A549 (cell line): ENCODE data around the gene HOATZ. TPM values are rescaled to one million over a fixed set of nuclear protein-coding genes. Genes with fewer than 3 reads are reported as not detected.

Experiments
- ATAC-seq, 2 experiments: fragments of 200-7000 bp in 1 of 2; fragments of >200 bp in 1 of 2; cut with Nextera tagmentation in 1 of 2; cut with Tn5 transposase in 1 of 2; 3 replicates each; pipeline versions ENCODE4 v1.8.0 to v1.9.1; 2018 to 2020; ENCODE audit warnings: mild to moderate bottlenecking in 1 of 2, moderate library complexity in 1 of 2
- CTCF ChIA-PET: fragments of 300-600 bp; sonication (Branson Sonifier 250); formaldehyde crosslinking; extraction: SDS; loops from one replicate; lab custom pipeline; 2021; ENCODE audit warnings: antibody characterized with exemption, inconsistent platforms; lab: Yijun Ruan, JAX
- POLR2A ChIA-PET: fragments of 350-600 bp; formaldehyde crosslinking; extraction: SDS; loops from one replicate; lab custom pipeline; 2021; ENCODE audit warnings: antibody characterized with exemption, inconsistent platforms; lab: Yijun Ruan, JAX
- DNase-seq, 2 experiments: peaks; one replicate each; pipeline versions ENCODE4 v3.0.0 to v3.0.0-alpha.2; 2011 to 2016; ENCODE audit warnings: low read depth in 1 of 2, low spot score in 1 of 2
- FAIRE-seq: peaks from 2 replicates; lab custom pipeline; 2011; peaks lifted over from hg19 to GRCh38; lab: Jason Lieb, UNC
- H3K27ac ChIP-seq, 2 experiments: fragments of >200 bp; sonication (Bioruptor Twin); formaldehyde crosslinking; 3 replicates each; pipeline ENCODE4 v1.5.1; 2016 to 2017
- H3K4me1 ChIP-seq: fragments of >200 bp; sonication (Bioruptor Twin); formaldehyde crosslinking; 3 replicates; pipeline ENCODE4 v1.6.1; 2016
- H3K4me2 ChIP-seq: fragments of >200 bp; sonication (Bioruptor Twin); formaldehyde crosslinking; 3 replicates; pipeline ENCODE4 v1.6.1; 2016
- H3K4me3 ChIP-seq: fragments of >200 bp; sonication (Bioruptor Twin); formaldehyde crosslinking; 3 replicates; pipeline ENCODE4 v1.5.1; 2016
- H3K9me3 ChIP-seq: fragments of >200 bp; sonication (Bioruptor Twin); formaldehyde crosslinking; 3 replicates; pipeline ENCODE4 v1.6.1; 2016
- CBX8 ChIP-seq: fragments of 200-600 bp; sonication (generic); IDR thresholded peaks from 2 replicates; pipeline ENCODE4 v1.6.1; 2016
- EHF ChIP-seq: fragments of 250-450 bp; sonication (Bioruptor Pico); IDR thresholded peaks from 2 replicates; pipeline ENCODE4 v1.5.0; 2020; ENCODE audit warnings: mild to moderate bottlenecking
- EHMT2 ChIP-seq: fragments of 200-600 bp; sonication (generic); IDR thresholded peaks from 2 replicates; pipeline ENCODE4 v1.6.1; 2016; ENCODE audit warnings: antibody characterized with exemption, low read depth, mild to moderate bottlenecking, moderate library complexity
- EP300 ChIP-seq, 2 experiments: fragments of >200 bp; sonication (Bioruptor Twin); formaldehyde crosslinking; IDR thresholded peaks; 2 replicates in 1 of 2; 3 replicates in 1 of 2; pipeline ENCODE4 v1.6.1; 2016 to 2017
- ESRRA ChIP-seq: fragments of 150-350 bp; IDR thresholded peaks from 2 replicates; pipeline ENCODE4 v1.6.1; 2014; ENCODE audit warnings: mild to moderate bottlenecking, low read length, borderline replicate concordance
- FOSB ChIP-seq: fragments of 250-450 bp; sonication (Bioruptor Pico); IDR thresholded peaks from 2 replicates; pipeline ENCODE4 v1.5.0; 2020; ENCODE audit warnings: mild to moderate bottlenecking, moderate library complexity
- FOSL2 ChIP-seq, 2 experiments: fragments of 450-650 bp in 1 of 2; fragments of >200 bp in 1 of 2; sonication (Bioruptor Twin) in 1 of 2; formaldehyde crosslinking; IDR thresholded peaks; 2 replicates each; pipeline versions ENCODE4 v1.5.0 to v1.6.1; 2016 to 2020; ENCODE audit warnings: mild to moderate bottlenecking in 1 of 2, moderate library complexity in 1 of 2
- HDAC2 ChIP-seq: fragments of 200-600 bp; sonication (generic); IDR thresholded peaks from 2 replicates; pipeline ENCODE4 v1.6.1; 2016
- HES2 ChIP-seq: fragments of >200 bp; sonication (Bioruptor Twin); formaldehyde crosslinking; IDR thresholded peaks from 2 replicates; pipeline ENCODE4 v1.6.1; 2016
- JUN ChIP-seq, 2 experiments: fragments of >200 bp; sonication (Bioruptor Twin); formaldehyde crosslinking; IDR thresholded peaks; 2 replicates in 1 of 2; 3 replicates in 1 of 2; pipeline ENCODE4 v1.6.1; 2016 to 2017
- JUNB ChIP-seq: fragments of >200 bp; sonication (Bioruptor Twin); formaldehyde crosslinking; IDR thresholded peaks from 2 replicates; pipeline ENCODE4 v1.6.1; 2016
- KDM5A ChIP-seq: fragments of 200-600 bp; sonication (generic); IDR thresholded peaks from 2 replicates; pipeline ENCODE4 v1.6.1; 2016; ENCODE audit warnings: antibody characterized with exemption, mild to moderate bottlenecking
- MAZ ChIP-seq: fragments of 150-350 bp; IDR thresholded peaks from 2 replicates; pipeline ENCODE4 v1.6.1; 2014; ENCODE audit warnings: antibody characterized with exemption, low read depth, low read length, borderline replicate concordance
- MYC ChIP-seq: IDR thresholded peaks from 2 replicates; pipeline ENCODE4 v1.6.1; 2012; ENCODE audit warnings: mild to moderate bottlenecking, inconsistent platforms, low read length, improper control_type of control experiment, borderline replicate concordance
- NPAS2 ChIP-seq: fragments of 250-450 bp; sonication (Bioruptor Pico); IDR thresholded peaks from 2 replicates; pipeline ENCODE4 v1.8.0; 2022; ENCODE audit warnings: mild to moderate bottlenecking, moderate library complexity, borderline replicate concordance
- POLR2A ChIP-seq: IDR thresholded peaks from 2 replicates; pipeline ENCODE4 v1.6.1; 2012; ENCODE audit warnings: mild to moderate bottlenecking, low read length
- RAD21 ChIP-seq, 2 experiments: fragments of >200 bp in 1 of 2; sonication (Bioruptor Twin) in 1 of 2; formaldehyde crosslinking in 1 of 2; IDR thresholded peaks in 1 of 2; conservative IDR thresholded peaks in 1 of 2; 2 replicates in 1 of 2; 3 replicates in 1 of 2; pipeline ENCODE4 v1.6.1; 2012 to 2018; ENCODE audit warnings: inconsistent platforms in 1 of 2
- REST ChIP-seq: fragments of 200-600 bp; sonication (generic); IDR thresholded peaks from 2 replicates; pipeline ENCODE4 v1.6.1; 2016; ENCODE audit warnings: antibody characterized with exemption, mild to moderate bottlenecking, moderate library complexity
- TP53 ChIP-seq: fragments of 250-450 bp; sonication (Bioruptor Pico); IDR thresholded peaks from 2 replicates; pipeline ENCODE4 v1.5.0; 2021; ENCODE audit warnings: mild to moderate bottlenecking, moderate library complexity
- ZC3H11A ChIP-seq: fragments of 450-650 bp; IDR thresholded peaks from 2 replicates; pipeline ENCODE4 v1.6.1; 2014; ENCODE audit warnings: antibody characterized with exemption, mild to moderate bottlenecking
- ZFP36 ChIP-seq: fragments of 450-650 bp; IDR thresholded peaks from 2 replicates; pipeline ENCODE4 v1.6.1; 2014; ENCODE audit warnings: borderline replicate concordance; ENCODE audit not compliant: partially characterized antibody
- WGBS: methylation state at CpG from one replicate; pipeline ENCODE4 v1.1.6; 2017; ENCODE audit errors: missing lambda C conversion rate; 5-methylcytosine and 5-hydroxymethylcytosine counted together
- polyA plus RNA-seq, 4 experiments: library from polyadenylated mRNA; depleted of rRNA in 3 of 4; stranded (reverse); fragments of >200 nt; fragmentation: RNase III in 1 of 4; extraction: RNeasy Plus Mini Kit Qiagen cat#74134 plus additional on column Dnase treatment in 1 of 4; gene quantifications; 2 replicates in 3 of 4; 3 replicates in 1 of 4; pipeline ENCODE4 v1.2.3, GENCODE V29; 2011 to 2017
- TF ChIP-seq, protein P1 (sequence below): fragments of 250-450 bp; sonication (Bioruptor Pico); IDR thresholded peaks from 2 replicates; pipeline ENCODE4 v1.5.0; 2021; ENCODE audit warnings: mild to moderate bottlenecking, moderate library complexity, borderline replicate concordance
- TF ChIP-seq, protein P2 (sequence below): fragments of 150-350 bp; IDR thresholded peaks from 2 replicates; pipeline ENCODE4 v1.6.1; 2014; ENCODE audit warnings: low read depth, mild to moderate bottlenecking, low read length
- TF ChIP-seq, protein P3 (sequence below): fragments of 250-450 bp; sonication (Bioruptor Pico); IDR thresholded peaks from 2 replicates; pipeline ENCODE4 v1.5.0; 2020; ENCODE audit warnings: low read depth, mild to moderate bottlenecking, moderate library complexity
- TF ChIP-seq, protein P4 (sequence below): fragments of >200 bp; sonication (Bioruptor Twin); formaldehyde crosslinking; IDR thresholded peaks from 3 replicates; pipeline ENCODE4 v1.5.1; 2016

The HOATZ gene
- polyA plus RNA-seq, 2 of the 4 experiments (the other 2 are of a cell fraction): not detected

GRCh38 chr11:111572581-111572980 lies 58.0 kb downstream of the HOATZ start:
- no peak overlapping the region for H3K4me3 ChIP-seq
- peaks cover 10% of the 10 kb centered on the region; the same call in 2 of the 3 replicates for H3K4me1 ChIP-seq
- TF ChIP-seq ZFP36 (no peak), CBX8 (no peak), MAZ (no peak), EP300 (IDR thresholded peaks at IDR 0.05) (no peak), ZC3H11A (no peak), EHF (CRISPR knock-in tag) (no peak), NPAS2 (CRISPR knock-in tag) (no peak), POLR2A (no peak), FOSB (no peak), JUNB (no peak), HES2 (no peak), MYC (no peak), FOSL2 (IDR thresholded peaks at IDR 0.05) (no peak), FOSL2 (CRISPR knock-in tag; IDR thresholded peaks at IDR 0.05) (no peak)
- TF ChIP-seq, protein P1, sequence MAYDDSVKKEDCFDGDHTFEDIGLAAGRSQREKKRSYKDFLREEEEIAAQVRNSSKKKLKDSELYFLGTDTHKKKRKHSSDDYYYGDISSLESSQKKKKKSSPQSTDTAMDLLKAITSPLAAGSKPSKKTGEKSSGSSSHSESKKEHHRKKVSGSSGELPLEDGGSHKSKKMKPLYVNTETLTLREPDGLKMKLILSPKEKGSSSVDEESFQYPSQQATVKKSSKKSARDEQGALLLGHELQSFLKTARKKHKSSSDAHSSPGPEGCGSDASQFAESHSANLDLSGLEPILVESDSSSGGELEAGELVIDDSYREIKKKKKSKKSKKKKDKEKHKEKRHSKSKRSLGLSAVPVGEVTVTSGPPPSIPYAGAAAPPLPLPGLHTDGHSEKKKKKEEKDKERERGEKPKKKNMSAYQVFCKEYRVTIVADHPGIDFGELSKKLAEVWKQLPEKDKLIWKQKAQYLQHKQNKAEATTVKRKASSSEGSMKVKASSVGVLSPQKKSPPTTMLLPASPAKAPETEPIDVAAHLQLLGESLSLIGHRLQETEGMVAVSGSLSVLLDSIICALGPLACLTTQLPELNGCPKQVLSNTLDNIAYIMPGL: no peak
- FAIRE-seq: no peak
- no peaks in the 10 kb centered on the region for H3K9me3 ChIP-seq
- DNase-seq: no peak
- CTCF ChIA-PET: interaction anchor here (1.3 kb wide), 1 partner anchor 25 kb away, joined by 3 read pairs; no protein-coding TSS in a partner anchor
- POLR2A ChIA-PET: no interaction called here
- ATAC-seq: no peak
- no peak overlapping the region for H3K27ac ChIP-seq
- WGBS: 93% methylated on average over 3 of the region's 3 CpGs
- no peak overlapping the region for H3K4me2 ChIP-seq

DNA sequence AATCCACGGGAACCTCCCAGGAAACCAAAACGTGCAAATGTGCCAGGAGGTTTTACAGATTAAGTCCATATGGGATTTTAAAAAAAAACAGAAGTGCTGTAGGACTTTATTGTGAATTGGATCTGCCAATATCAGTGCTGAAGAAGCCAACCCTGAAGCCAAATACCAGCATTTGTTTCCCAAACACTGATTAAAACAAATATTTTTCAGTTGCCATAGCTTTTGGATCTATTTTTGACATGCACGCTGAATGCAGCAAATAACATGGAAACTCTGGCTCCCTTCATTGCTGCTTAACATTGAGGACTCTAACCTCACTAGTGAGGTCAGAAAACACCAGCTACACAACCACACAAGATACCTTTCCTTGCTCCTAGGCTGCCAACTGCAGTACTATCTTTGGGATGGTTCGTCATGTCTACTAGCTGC lies 59.3 kb downstream of the HOATZ start:
- DNase-seq (no peak), ATAC-seq (no peak), FAIRE-seq (no peak)
- Histone ChIP-seq H3K4me1 (peaks cover 10% of the 10 kb centered on the region; the same call in 2 of the 3 replicates), H3K4me3 (no peak overlapping the region), H3K4me2 (no peak overlapping the region), H3K27ac (no peak overlapping the region)
- CTCF ChIA-PET: no interaction called here
- TF ChIP-seq RAD21 (conservative IDR thresholded peaks at IDR 0.05 in 1 of 2, IDR thresholded peaks at IDR 0.05 in 1 of 2): no peak
- no peak for TF ChIP-seq HES2
- TF ChIP-seq, protein P2, sequence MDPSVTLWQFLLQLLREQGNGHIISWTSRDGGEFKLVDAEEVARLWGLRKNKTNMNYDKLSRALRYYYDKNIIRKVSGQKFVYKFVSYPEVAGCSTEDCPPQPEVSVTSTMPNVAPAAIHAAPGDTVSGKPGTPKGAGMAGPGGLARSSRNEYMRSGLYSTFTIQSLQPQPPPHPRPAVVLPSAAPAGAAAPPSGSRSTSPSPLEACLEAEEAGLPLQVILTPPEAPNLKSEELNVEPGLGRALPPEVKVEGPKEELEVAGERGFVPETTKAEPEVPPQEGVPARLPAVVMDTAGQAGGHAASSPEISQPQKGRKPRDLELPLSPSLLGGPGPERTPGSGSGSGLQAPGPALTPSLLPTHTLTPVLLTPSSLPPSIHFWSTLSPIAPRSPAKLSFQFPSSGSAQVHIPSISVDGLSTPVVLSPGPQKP: no peak
- no peak for TF ChIP-seq EHF (CRISPR knock-in tag)
- TF ChIP-seq JUN (IDR thresholded peaks at IDR 0.05): no peak
- TF ChIP-seq TP53 (CRISPR knock-in tag): no peak
- TF ChIP-seq REST: no peak
- TF ChIP-seq, protein P3, sequence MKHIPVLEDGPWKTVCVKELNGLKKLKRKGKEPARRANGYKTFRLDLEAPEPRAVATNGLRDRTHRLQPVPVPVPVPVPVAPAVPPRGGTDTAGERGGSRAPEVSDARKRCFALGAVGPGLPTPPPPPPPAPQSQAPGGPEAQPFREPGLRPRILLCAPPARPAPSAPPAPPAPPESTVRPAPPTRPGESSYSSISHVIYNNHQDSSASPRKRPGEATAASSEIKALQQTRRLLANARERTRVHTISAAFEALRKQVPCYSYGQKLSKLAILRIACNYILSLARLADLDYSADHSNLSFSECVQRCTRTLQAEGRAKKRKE (CRISPR knock-in tag): no peak
- TF ChIP-seq ESRRA: no peak
- no peak for TF ChIP-seq HDAC2
- TF ChIP-seq ZFP36: no peak
- no peak for TF ChIP-seq EHMT2
- TF ChIP-seq, protein P4, sequence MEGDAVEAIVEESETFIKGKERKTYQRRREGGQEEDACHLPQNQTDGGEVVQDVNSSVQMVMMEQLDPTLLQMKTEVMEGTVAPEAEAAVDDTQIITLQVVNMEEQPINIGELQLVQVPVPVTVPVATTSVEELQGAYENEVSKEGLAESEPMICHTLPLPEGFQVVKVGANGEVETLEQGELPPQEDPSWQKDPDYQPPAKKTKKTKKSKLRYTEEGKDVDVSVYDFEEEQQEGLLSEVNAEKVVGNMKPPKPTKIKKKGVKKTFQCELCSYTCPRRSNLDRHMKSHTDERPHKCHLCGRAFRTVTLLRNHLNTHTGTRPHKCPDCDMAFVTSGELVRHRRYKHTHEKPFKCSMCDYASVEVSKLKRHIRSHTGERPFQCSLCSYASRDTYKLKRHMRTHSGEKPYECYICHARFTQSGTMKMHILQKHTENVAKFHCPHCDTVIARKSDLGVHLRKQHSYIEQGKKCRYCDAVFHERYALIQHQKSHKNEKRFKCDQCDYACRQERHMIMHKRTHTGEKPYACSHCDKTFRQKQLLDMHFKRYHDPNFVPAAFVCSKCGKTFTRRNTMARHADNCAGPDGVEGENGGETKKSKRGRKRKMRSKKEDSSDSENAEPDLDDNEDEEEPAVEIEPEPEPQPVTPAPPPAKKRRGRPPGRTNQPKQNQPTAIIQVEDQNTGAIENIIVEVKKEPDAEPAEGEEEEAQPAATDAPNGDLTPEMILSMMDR: no peak
- TF ChIP-seq KDM5A: no peak
- TF ChIP-seq NPAS2 (CRISPR knock-in tag): no peak
- TF ChIP-seq, all 56 proteins: peak for 0
- WGBS: 78% methylated on average over 4 of the region's 4 CpGs
- POLR2A ChIA-PET: no interaction called here
- no peaks in the 10 kb centered on the region for H3K9me3 ChIP-seq
